PFSK-1 (cell line): ENCODE measurements around the gene PRDM15.

Experiments
- POLR2AphosphoS5 ChIP-seq: IDR thresholded peaks from 2 replicates; pipeline ENCODE4 v1.6.1; 2012; ENCODE audit warnings: low read depth, mild to moderate bottlenecking, control low read depth, low read length, moderate library complexity
- REST ChIP-seq, 2 experiments: IDR thresholded peaks; 2 replicates each; pipeline versions ENCODE4 v1.6.1 to v1.8.0; 2011 to 2012; ENCODE audit warnings: low read depth in 2 of 2, low read length in 2 of 2, control low read depth in 1 of 2, inconsistent platforms in 1 of 2, mild to moderate bottlenecking in 1 of 2, moderate library complexity in 1 of 2; ENCODE audit not compliant: insufficient read depth in 1 of 2
- SIN3A ChIP-seq: IDR thresholded peaks from 2 replicates; pipeline ENCODE4 v1.6.1; 2012; ENCODE audit warnings: mild to moderate bottlenecking, low read length, moderate library complexity, borderline replicate concordance; ENCODE audit not compliant: insufficient read depth

- TF ChIP-seq POLR2AphosphoS5 (no peak), REST (IDR thresholded peaks at IDR 0.05; ENCODE audit: insufficient read depth in 1 of 2, low read depth in 2 of 2, low read length in 2 of 2) (no peak), SIN3A (no peak)
These were observed 15.8 kb downstream of the PRDM15 start for GRCh38 chr21:41863439-41863740.
